CD4-positive, alpha-beta T cell treated with Interleukin-6 at 100 ng/mL for 8 hours (primary cell): ENCODE results near the gene SPHK2.
"Not testable (repeated sequence)": the region's sequence is repeated elsewhere in the genome, so short reads cannot be mapped to it uniquely, and the experiment has no call there.

ENCODE experiments used
- DNase-seq: peaks from one replicate; pipeline ENCODE4 v3.0.0-alpha.2; 2020; ENCODE audit warnings: mixed read lengths, low spot score

Gene SPHK2

GRCh38 chr19:48637449-48637947 is 18.2 kb downstream of the SPHK2 start:
- peak; percentile 100 for DNase-seq

- DNase-seq = peak; percentile 93
These were observed 18.9 kb downstream of the SPHK2 start for GRCh38 chr19:48637948-48638830.

GRCh38 chr19:48638831-48639381 is 19.6 kb downstream of the SPHK2 start:
- no peak for DNase-seq

- DNase-seq = no peak
These were observed 20.4 kb downstream of the SPHK2 start for GRCh38 chr19:48639483-48640375.

GRCh38 chr19:48641850-48642249 is 22.5 kb downstream of the SPHK2 start:
- DNase-seq = no peak

- no peak for DNase-seq
These were observed 23.6 kb downstream of the SPHK2 start for GRCh38 chr19:48642862-48643261.

- no peak for DNase-seq
These were observed 25.0 kb downstream of the SPHK2 start for GRCh38 chr19:48644355-48644754.

- peak; percentile 80 for DNase-seq
These were observed 25.7 kb downstream of the SPHK2 start for GRCh38 chr19:48644839-48645619.

- DNase-seq = no peak
These were observed 26.3 kb downstream of the SPHK2 start for GRCh38 chr19:48645620-48646000.

- peak; percentile 93 for DNase-seq
These were observed 26.9 kb downstream of the SPHK2 start, which contains the start of gene CA11 for GRCh38 chr19:48646001-48646721. CA11 (minus strand) TSS chr19:48646187; CDS start chr19:48645632, 555 bp downstream.

- no peak for DNase-seq
These were observed 27.5 kb downstream of the SPHK2 start for GRCh38 chr19:48646722-48647216.

GRCh38 chr19:48648134-48648533 is 28.8 kb downstream of the SPHK2 start:
- no peak for DNase-seq

GRCh38 chr19:48650974-48651682 is 31.8 kb downstream of the SPHK2 start:
- no peak for DNase-seq

- DNase-seq = no peak
These were observed 32.4 kb downstream of the SPHK2 start for GRCh38 chr19:48651683-48652048.

GRCh38 chr19:48654299-48655059 is 35.2 kb downstream of the SPHK2 start:
- DNase-seq = no peak

- DNase-seq = no peak
These were observed 37.7 kb downstream of the SPHK2 start for GRCh38 chr19:48656840-48657474.

GRCh38 chr19:48657828-48658227 is 38.5 kb downstream of the SPHK2 start:
- DNase-seq = not testable (repeated sequence)

GRCh38 chr19:48658483-48658882 is 39.2 kb downstream of the SPHK2 start:
- no peak for DNase-seq

- DNase-seq = no peak
These were observed 40.5 kb downstream of the SPHK2 start for GRCh38 chr19:48659768-48660167.
